ENCODE measurements around the gene MAP4K2. TPM values are rescaled to one million over a fixed set of nuclear protein-coding genes. Genes with fewer than 3 reads are reported as not detected.

MAP4K2 gene
- total and polyA plus RNA-seq, 9 of the 15 experiments (the other 6 are each of a cell fraction or from before 2014, with no cell fraction given): 0.13 to 14.5 (median 7.3) TPM

- TF ChIP-seq NR2C1 (IDR thresholded peaks at IDR 0.05) (no peak), NR2C1 (tag; IDR thresholded peaks at IDR 0.05) (no peak), KDM1A (IDR thresholded peaks at IDR 0.05) (peak; percentile 96 to 99), TOE1 (IDR thresholded peaks at IDR 0.05; ENCODE audit: borderline replicate concordance) (peak; percentile 49; the same call in 1 of the 2 replicates), TOE1 (CRISPR knock-in tag; IDR thresholded peaks at IDR 0.05; ENCODE audit: borderline replicate concordance, low read depth) (no peak), HNRNPH1 (optimal IDR thresholded peaks at IDR 0.05; ENCODE audit: low read depth, low read length) (no peak), MTF1 (CRISPR knock-in tag; IDR thresholded peaks at IDR 0.05; ENCODE audit: borderline replicate concordance) (no peak), NCOA6 (IDR thresholded peaks at IDR 0.05) (no peak), ATF6 (CRISPR knock-in tag; IDR thresholded peaks at IDR 0.05) (no peak), MYC (IDR thresholded peaks at IDR 0.05; ENCODE audit: low read depth, low read length) (no peak), MYC (CRISPR knock-in tag; IDR thresholded peaks at IDR 0.05; ENCODE audit: borderline replicate concordance, low read depth) (no peak; the same call in 1 of the 2 replicates), BDP1 (IDR thresholded peaks at IDR 0.05; ENCODE audit: insufficient read depth, insufficient read length) (no peak), ZNF79 (CRISPR knock-in tag; IDR thresholded peaks at IDR 0.05; ENCODE audit: low read depth) (no peak), ZNF121 (CRISPR knock-in tag; conservative IDR thresholded peaks at IDR 0.05) (no peak), GTF2E2 (tag; IDR thresholded peaks at IDR 0.05) (no peak), ZNF609 (CRISPR knock-in tag; IDR thresholded peaks at IDR 0.05; ENCODE audit: borderline replicate concordance) (no peak), ID3 (CRISPR knock-in tag; IDR thresholded peaks at IDR 0.05) (no peak), ID3 (tag; IDR thresholded peaks at IDR 0.05) (no peak), PCBP2 (IDR thresholded peaks at IDR 0.05; ENCODE audit: low read depth, low read length, poor library complexity, severe bottlenecking) (no peak), ZBTB17 (CRISPR knock-in tag; IDR thresholded peaks at IDR 0.05) (no peak), ESRRA (IDR thresholded peaks at IDR 0.05; ENCODE audit: borderline replicate concordance, low read depth) (peak; percentile 84), ZNF24 (IDR thresholded peaks at IDR 0.05) (0 out of 2 replicates have a peak, but pooled peaks have one; percentile 7)
These were observed 42.2 kb upstream of the MAP4K2 start (continued) for GRCh38 chr11:64845129-64845775.

All from K562 (cell line).